Upper lobe of right lung (tissue), 1 donor: Measurements from ENCODE around the gene SCN10A. TPM values are rescaled to one million over a fixed set of nuclear protein-coding genes. Genes with fewer than 3 reads are reported as not detected.

Experiments used
- ATAC-seq: fragments of 200-7000 bp; cut with Tn5 transposase; one replicate; pipeline ENCODE4 v1.9.1; 2020; ENCODE audit warnings: mild to moderate bottlenecking, moderate library complexity
- DNase-seq: peaks from one replicate; pipeline ENCODE4 v3.0.0-alpha.2; 2020
- H3K27ac ChIP-seq: fragments of 200-600 bp; one replicate; pipeline ENCODE4 v1.8.0; 2022
- H3K27me3 ChIP-seq: fragments of 200-600 bp; one replicate; pipeline ENCODE4 v1.8.0; 2022; ENCODE audit warnings: mild to moderate bottlenecking
- H3K36me3 ChIP-seq: fragments of 200-600 bp; one replicate; pipeline ENCODE4 v1.8.0; 2022
- H3K4me1 ChIP-seq: fragments of 200-600 bp; one replicate; pipeline ENCODE4 v1.8.0; 2022
- H3K4me3 ChIP-seq: fragments of 200-600 bp; one replicate; pipeline ENCODE4 v1.8.0; 2022; ENCODE audit warnings: mild to moderate bottlenecking
- H3K9me3 ChIP-seq: fragments of 200-600 bp; one replicate; pipeline ENCODE4 v1.8.0; 2022
- intact Hi-C: fragments of 100-400 bp; cut with DNase I; formaldehyde crosslinking; loops from one replicate; pipeline ENCODE4 v1.11.0; 2022
- long read RNA-seq: library from polyadenylated mRNA; unstranded; transcript quantifications from one replicate; pipeline ENCODE4 v2.0.0, GENCODE V29; 2021
- total RNA-seq: library from RNA; stranded (reverse); fragmentation: NEBNext Ultra II Directional; extraction: Animal tissue kit (Norgen Biotek cat#: 25700); gene quantifications from one replicate; pipeline ENCODE4 v1.2.1, GENCODE V29; 2021
- TF ChIP-seq, protein P1 (sequence below): fragments of 200-600 bp; IDR thresholded peaks from one replicate; pipeline ENCODE4 v1.8.0; 2022; ENCODE audit warnings: antibody characterized with exemption
- donor health status: DM: no; HTN: yes; CAD: no; lungs with severe emphysema.

Gene SCN10A
- not detected for total RNA-seq
- long read RNA-seq: 0 reads

DNA sequence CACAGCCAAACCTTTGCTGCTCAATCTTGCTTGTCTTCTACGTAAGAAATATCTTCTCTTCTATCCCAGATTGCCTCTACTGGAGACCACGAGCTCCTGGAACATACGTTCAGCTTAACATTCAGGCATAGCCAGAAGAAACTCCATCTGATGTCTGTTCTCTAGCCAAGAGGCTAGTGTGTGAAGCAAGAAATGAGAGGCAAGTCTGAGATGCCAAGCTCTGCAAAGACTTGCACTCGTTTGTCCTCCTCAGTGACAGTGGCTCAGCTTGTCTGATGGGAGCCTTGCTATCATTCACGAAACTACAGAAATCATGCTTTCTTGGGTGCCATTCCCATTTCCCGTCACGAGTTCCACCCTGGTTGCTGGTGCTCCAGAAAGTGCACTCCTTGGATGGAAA is at the start of gene SCN10A:
Gene SCN10A, minus strand, starts transcription at position 192 of the 400 bp plus-strand sequence. CDS start 22,207 bp downstream, outside the sequence.
- no peak for ATAC-seq
- Histone ChIP-seq H3K27ac (no peak within 1 kb of the TSS), H3K4me3 (no peak within 1 kb of the TSS), H3K27me3 (no peaks in the 10 kb centered on the region), H3K36me3 (no peaks in the 10 kb centered on the region), H3K4me1 (no peaks in the 10 kb centered on the region), H3K9me3 (no peaks in the 10 kb centered on the region)
- TF ChIP-seq, protein P1, sequence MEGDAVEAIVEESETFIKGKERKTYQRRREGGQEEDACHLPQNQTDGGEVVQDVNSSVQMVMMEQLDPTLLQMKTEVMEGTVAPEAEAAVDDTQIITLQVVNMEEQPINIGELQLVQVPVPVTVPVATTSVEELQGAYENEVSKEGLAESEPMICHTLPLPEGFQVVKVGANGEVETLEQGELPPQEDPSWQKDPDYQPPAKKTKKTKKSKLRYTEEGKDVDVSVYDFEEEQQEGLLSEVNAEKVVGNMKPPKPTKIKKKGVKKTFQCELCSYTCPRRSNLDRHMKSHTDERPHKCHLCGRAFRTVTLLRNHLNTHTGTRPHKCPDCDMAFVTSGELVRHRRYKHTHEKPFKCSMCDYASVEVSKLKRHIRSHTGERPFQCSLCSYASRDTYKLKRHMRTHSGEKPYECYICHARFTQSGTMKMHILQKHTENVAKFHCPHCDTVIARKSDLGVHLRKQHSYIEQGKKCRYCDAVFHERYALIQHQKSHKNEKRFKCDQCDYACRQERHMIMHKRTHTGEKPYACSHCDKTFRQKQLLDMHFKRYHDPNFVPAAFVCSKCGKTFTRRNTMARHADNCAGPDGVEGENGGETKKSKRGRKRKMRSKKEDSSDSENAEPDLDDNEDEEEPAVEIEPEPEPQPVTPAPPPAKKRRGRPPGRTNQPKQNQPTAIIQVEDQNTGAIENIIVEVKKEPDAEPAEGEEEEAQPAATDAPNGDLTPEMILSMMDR: no peak
- no peak for DNase-seq
- intact Hi-C loops: no loop called here

DNA sequence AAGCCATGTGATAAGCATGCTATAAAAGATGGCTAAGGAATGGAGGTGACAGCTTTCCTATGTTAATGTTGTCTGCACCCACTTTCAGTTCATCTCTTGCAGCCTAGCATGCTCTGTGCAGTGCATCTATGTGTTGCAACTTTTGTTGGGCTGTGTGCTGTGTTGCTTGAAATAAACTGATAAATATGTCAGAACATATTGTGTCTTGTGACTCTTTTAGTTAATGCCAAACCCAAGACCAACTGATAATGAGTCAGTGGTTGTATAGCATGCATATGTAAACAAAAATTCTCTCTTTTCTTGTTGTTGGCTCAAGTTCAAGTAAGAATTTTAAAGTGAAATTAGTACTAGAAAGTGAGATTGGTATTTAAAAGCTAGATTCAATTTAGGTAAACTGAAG is 37.0 kb upstream of the SCN10A start:
- DNase-seq (no peak), ATAC-seq (no peak)
- Histone ChIP-seq H3K4me1 (no peaks in the 10 kb centered on the region), H3K9me3 (no peaks in the 10 kb centered on the region), H3K36me3 (no peaks in the 10 kb centered on the region), H3K27ac (no peak overlapping the region), H3K27me3 (no peaks in the 10 kb centered on the region), H3K4me3 (no peak overlapping the region)
- intact Hi-C loops: no loop called here
- TF ChIP-seq, protein P1: no peak

DNA sequence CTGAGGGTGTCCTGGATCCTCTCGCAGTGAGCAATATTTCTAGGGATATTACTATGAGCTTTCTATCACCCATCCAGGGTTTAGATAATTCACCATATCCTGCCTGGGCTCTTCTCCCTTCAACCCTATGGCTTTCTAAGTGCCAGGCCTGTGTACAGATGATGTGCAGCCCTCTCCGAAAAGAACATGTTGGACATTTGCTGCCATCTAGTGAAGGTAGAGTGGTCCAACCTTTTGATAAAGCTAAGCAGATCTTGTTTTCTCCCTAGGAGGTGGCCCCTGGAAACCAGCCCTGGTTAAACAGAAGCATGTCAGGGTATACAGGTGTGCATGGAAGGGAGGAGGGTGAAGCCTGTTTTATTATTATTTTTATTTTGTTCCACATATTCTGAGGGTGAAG is 27.9 kb upstream of the SCN10A start:
- no peaks in the 10 kb centered on the region for H3K4me1 ChIP-seq
- no peaks in the 10 kb centered on the region for H3K36me3 ChIP-seq
- no peaks in the 10 kb centered on the region for H3K9me3 ChIP-seq
- H3K4me3 ChIP-seq: no peak overlapping the region
- ATAC-seq: no peak
- no peaks in the 10 kb centered on the region for H3K27me3 ChIP-seq
- H3K27ac ChIP-seq: no peak overlapping the region
- no peak for DNase-seq
- TF ChIP-seq, protein P1: no peak
- intact Hi-C loops: no loop called here

DNA sequence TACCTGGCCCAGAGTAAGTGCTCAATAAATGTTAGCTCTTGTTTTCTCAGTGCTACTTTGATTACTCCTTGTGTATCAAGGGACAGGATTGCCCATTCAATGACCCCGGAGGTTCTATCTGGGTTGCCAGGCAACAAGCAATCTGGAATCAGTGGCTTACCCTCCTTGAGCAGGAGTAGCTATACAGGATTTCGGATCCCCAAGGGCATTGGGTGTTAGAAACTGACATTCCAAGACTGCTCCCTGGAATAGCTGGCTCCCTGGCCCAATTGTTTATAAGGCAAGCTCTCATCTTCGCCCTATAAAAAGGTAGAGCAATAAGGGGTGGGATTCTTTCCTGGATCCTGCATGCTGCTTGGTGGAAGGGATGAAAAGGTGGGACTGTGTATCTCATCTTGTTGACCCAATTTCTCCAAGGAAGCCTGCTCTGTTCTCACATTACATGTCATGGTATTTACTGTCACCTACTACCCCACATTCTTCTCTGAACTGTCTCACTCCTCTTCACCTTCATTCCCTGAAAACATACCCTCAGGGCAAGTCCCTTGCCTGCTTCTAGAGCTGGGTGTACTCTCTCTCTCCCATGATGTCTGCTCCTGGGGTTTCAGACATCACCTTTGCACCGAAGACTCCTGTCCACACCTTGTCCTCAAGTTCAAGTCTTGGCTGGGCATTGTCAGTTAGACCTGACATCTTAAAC is 26.4 kb upstream of the SCN10A start:
- DNase-seq: no peak
- intact Hi-C loops: no loop called here
- no peak overlapping the region for H3K4me3 ChIP-seq

DNA sequence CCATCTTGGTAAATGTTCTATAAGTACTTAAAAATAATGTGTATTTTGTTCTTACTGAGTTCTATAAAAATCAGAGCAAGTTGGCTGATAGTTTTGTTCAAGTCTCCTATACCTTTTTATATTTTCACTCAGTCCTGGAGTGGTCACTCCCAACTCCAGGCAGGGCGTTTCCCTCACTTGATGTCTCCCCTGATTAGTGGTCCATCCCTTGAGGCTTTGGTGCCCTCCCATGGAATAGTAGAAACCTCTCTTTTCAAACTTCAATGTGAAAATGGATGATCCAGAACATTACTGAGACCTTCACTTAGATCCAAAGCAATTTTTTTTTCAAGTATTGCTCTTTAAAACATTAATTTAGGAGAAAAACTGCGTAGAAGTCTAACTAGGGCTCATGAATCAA is 25.0 kb upstream of the SCN10A start:
- ATAC-seq: no peak
- Histone ChIP-seq H3K4me3 (no peak overlapping the region), H3K27ac (no peak overlapping the region), H3K9me3 (no peaks in the 10 kb centered on the region), H3K4me1 (no peaks in the 10 kb centered on the region), H3K27me3 (no peaks in the 10 kb centered on the region), H3K36me3 (no peaks in the 10 kb centered on the region)
- TF ChIP-seq, protein P1: no peak
- DNase-seq: no peak
- intact Hi-C loops: no loop called here

More for the DNA sequence above, 26.4 kb upstream of the SCN10A start:
- ATAC-seq: no peak
- Histone ChIP-seq H3K9me3 (no peaks in the 10 kb centered on the region), H3K27ac (no peak overlapping the region), H3K27me3 (no peaks in the 10 kb centered on the region), H3K4me1 (no peaks in the 10 kb centered on the region), H3K36me3 (no peaks in the 10 kb centered on the region)
- TF ChIP-seq, protein P1: no peak
